SK-N-SH treated with all-trans-retinoic acid at 6 μM for 48 hours (cell line): ENCODE data around the gene FREY1.

ENCODE experiments used
- ATAC-seq: fragments of 200-7000 bp; cut with Tn5 transposase; 3 replicates; pipeline ENCODE4 v1.9.1; 2020; ENCODE audit warnings: mild to moderate bottlenecking, moderate library complexity
- ARNTL ChIP-seq: fragments of 450-650 bp; formaldehyde crosslinking; IDR thresholded peaks from 2 replicates; pipeline ENCODE4 v1.5.0; 2020; ENCODE audit warnings: low read depth, mild to moderate bottlenecking, moderate library complexity, borderline replicate concordance
- CREB5 ChIP-seq: fragments of 250-450 bp; sonication (Bioruptor Pico); IDR thresholded peaks from 2 replicates; pipeline ENCODE4 v1.5.1; 2020; ENCODE audit warnings: low read depth, mild to moderate bottlenecking, moderate library complexity
- CSDC2 ChIP-seq: fragments of 250-450 bp; sonication (Bioruptor Pico); IDR thresholded peaks from 2 replicates; pipeline ENCODE4 v1.5.0; 2020; ENCODE audit warnings: mild to moderate bottlenecking, moderate library complexity
- GLIS3 ChIP-seq: fragments of 250-450 bp; sonication (Bioruptor Pico); IDR thresholded peaks from 2 replicates; pipeline ENCODE4 v1.5.0; 2020; ENCODE audit warnings: mild to moderate bottlenecking, moderate library complexity
- ISL1 ChIP-seq: fragments of 250-450 bp; sonication (Bioruptor Pico); IDR thresholded peaks from 2 replicates; pipeline ENCODE4 v2.1.2; 2022; ENCODE audit warnings: mild to moderate bottlenecking, moderate library complexity
- OSR1 ChIP-seq: fragments of 250-450 bp; sonication (Bioruptor Pico); IDR thresholded peaks from 2 replicates; pipeline ENCODE4 v1.8.0; 2022; ENCODE audit warnings: moderate library complexity, mild to moderate bottlenecking, inconsistent platforms
- PATZ1 ChIP-seq: fragments of 250-450 bp; sonication (Bioruptor Pico); IDR thresholded peaks from 2 replicates; pipeline ENCODE4 v1.8.0; 2020; ENCODE audit warnings: mild to moderate bottlenecking, moderate library complexity, borderline replicate concordance
- POU6F1 ChIP-seq: fragments of 250-450 bp; sonication (Bioruptor Pico); IDR thresholded peaks from 2 replicates; pipeline ENCODE4 v1.8.0; 2021; ENCODE audit warnings: low read depth, mild to moderate bottlenecking, moderate library complexity, borderline replicate concordance
- PPARA ChIP-seq: fragments of 250-450 bp; sonication (Bioruptor Pico); IDR thresholded peaks from 2 replicates; pipeline ENCODE4 v1.5.0; 2020; ENCODE audit warnings: mild to moderate bottlenecking, borderline replicate concordance
- RARB ChIP-seq: fragments of 250-450 bp; sonication (Bioruptor Pico); IDR thresholded peaks from 2 replicates; pipeline ENCODE4 v1.8.0; 2021; ENCODE audit warnings: mild to moderate bottlenecking, moderate library complexity
- TCF4 ChIP-seq: fragments of 250-450 bp; sonication (Bioruptor Pico); IDR thresholded peaks from 2 replicates; pipeline ENCODE4 v1.8.0; 2021; ENCODE audit warnings: mild to moderate bottlenecking, moderate library complexity, borderline replicate concordance
- TOX ChIP-seq: fragments of 250-450 bp; sonication (Bioruptor Pico); IDR thresholded peaks from 2 replicates; pipeline ENCODE4 v1.8.0; 2021; ENCODE audit warnings: mild to moderate bottlenecking, moderate library complexity, borderline replicate concordance
- TSHZ2 ChIP-seq: fragments of 250-450 bp; sonication (Bioruptor Pico); IDR thresholded peaks from 2 replicates; pipeline ENCODE4 v1.5.0; 2020; ENCODE audit warnings: mild to moderate bottlenecking, moderate library complexity
- ZFP3 ChIP-seq: fragments of 250-450 bp; sonication (Bioruptor Pico); IDR thresholded peaks from 2 replicates; pipeline ENCODE4 v1.5.0; 2020; ENCODE audit warnings: mild to moderate bottlenecking, moderate library complexity
- ZFP30 ChIP-seq: fragments of 450-650 bp; formaldehyde crosslinking; IDR thresholded peaks from 2 replicates; pipeline ENCODE4 v1.5.0; 2022; ENCODE audit warnings: mild to moderate bottlenecking, moderate library complexity
- ZNF70 ChIP-seq: fragments of 450-650 bp; formaldehyde crosslinking; IDR thresholded peaks from 2 replicates; pipeline ENCODE4 v1.5.0; 2020; ENCODE audit warnings: mild to moderate bottlenecking, moderate library complexity
- ZNF8 ChIP-seq: fragments of 450-650 bp; formaldehyde crosslinking; IDR thresholded peaks from 2 replicates; pipeline ENCODE4 v1.5.0; 2020; ENCODE audit warnings: mild to moderate bottlenecking, moderate library complexity

The FREY1 gene

DNA sequence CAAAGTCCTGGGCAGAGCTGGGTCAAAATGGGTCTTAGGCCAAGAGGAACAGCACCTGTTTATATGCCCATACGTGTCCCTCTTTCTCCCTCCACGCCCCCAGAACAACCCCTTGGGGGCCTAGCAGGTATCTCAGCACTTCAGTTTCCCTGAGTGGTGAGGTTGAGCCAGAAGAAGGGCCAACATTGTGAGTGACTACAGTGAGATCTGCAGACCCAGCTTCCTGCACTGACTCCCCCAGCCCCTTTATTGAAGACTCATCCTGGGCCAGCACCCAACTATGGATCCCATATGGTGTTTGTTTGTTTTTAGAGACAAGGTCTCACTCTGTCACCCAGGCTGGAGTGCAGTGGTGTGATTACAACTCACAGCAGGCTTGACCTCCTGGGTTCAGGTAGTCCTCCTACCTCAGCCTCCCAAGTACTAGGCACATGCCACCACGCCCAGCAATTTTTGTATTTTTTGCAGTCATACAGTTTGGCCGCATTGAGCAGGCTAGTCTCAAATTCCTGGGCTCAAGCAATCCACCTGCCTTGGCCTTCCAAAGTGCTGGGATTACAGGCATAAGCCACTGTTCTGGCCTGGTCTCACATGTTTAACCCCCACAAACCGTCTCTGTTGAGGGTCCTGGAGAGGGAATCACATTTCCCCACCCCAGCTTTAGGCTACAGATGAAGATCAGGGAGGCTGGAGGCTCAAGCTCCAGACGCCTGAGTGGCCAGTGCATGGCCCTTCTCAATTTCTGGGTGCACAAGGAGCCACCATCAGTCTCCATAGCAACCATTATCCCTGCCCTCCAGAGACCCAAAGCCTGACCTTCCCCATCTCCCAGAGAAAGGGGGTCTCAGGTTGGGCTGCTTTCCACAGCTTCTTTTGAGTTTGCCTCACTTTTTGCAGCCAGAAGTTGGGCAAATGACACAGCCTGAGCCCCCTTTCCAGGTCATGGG lies 13.7 kb upstream of the FREY1 start:
- no peak for ATAC-seq
- no peak for TF ChIP-seq CREB5 (CRISPR knock-in tag)
- no peak for TF ChIP-seq TSHZ2 (CRISPR knock-in tag)
- no peak for TF ChIP-seq OSR1 (CRISPR knock-in tag)
- no peak for TF ChIP-seq ZNF70 (CRISPR knock-in tag)
- no peak for TF ChIP-seq RARB
- TF ChIP-seq ISL1 (CRISPR knock-in tag) = no peak

DNA sequence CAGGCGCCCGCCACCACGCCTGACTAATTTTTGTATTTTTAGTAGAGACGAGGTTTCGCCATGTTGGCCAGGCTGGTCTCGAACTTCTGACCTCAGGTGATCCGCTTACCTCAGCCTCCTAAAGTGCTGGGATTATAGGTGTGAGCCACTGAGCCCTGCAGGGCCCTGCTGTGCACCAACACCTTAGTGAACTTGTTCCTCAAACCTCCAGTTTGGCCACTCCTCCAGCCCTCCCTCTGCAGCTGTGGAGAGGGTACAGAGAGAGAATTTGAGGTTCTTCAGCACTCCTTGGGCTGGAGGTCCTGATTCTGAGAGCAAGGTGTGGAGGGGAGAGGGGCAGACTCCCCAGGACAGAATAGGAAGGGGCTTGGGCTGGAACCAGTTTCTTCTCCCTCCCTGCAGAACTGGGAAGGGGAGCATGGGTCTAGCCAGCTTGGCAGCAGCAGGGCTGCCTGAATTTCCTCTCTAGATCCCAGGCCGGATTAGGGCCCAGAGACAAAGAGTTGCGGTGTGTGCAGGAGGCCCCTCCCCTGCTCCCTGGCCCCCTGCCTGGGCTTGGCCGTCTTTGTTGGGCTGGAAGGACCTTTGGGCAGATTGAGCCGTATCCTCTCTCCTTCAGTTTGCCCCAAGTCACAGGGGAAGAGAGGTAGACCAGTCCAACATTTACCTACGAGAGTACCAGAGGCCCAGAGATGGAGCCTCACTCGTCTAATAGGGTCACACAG lies 12.9 kb upstream of the FREY1 start:
- TF ChIP-seq ZNF8 (CRISPR knock-in tag) (no peak), PATZ1 (no peak), ISL1 (CRISPR knock-in tag) (no peak), GLIS3 (CRISPR knock-in tag) (no peak), RARB (no peak), TCF4 (CRISPR knock-in tag) (no peak), PPARA (CRISPR knock-in tag) (no peak), CREB5 (CRISPR knock-in tag) (no peak), ZFP3 (CRISPR knock-in tag) (no peak), TOX (CRISPR knock-in tag) (no peak), ZNF70 (CRISPR knock-in tag) (no peak), CSDC2 (CRISPR knock-in tag) (no peak), ZFP30 (CRISPR knock-in tag) (no peak)

GRCh38 chr11:45918962-45919675 lies 12.0 kb upstream of the FREY1 start:
- no peak for ATAC-seq
- TF ChIP-seq ZFP3 (CRISPR knock-in tag) (no peak), PPARA (CRISPR knock-in tag) (no peak), ZNF8 (CRISPR knock-in tag) (no peak), POU6F1 (CRISPR knock-in tag) (no peak), GLIS3 (CRISPR knock-in tag) (no peak), CSDC2 (CRISPR knock-in tag) (no peak), ARNTL (no peak), PATZ1 (no peak), TCF4 (CRISPR knock-in tag) (no peak), ZFP30 (CRISPR knock-in tag) (no peak)

More for the DNA sequence above, 12.9 kb upstream of the FREY1 start:
- ATAC-seq = no peak
